ENCODE results near the gene ATP1B2. TPM values are rescaled to one million over a fixed set of nuclear protein-coding genes. Genes with fewer than 3 reads are reported as not detected.

The ATP1B2 gene
- total RNA-seq, 1 experiment from 2014 or later: 1.6 TPM

DNA sequence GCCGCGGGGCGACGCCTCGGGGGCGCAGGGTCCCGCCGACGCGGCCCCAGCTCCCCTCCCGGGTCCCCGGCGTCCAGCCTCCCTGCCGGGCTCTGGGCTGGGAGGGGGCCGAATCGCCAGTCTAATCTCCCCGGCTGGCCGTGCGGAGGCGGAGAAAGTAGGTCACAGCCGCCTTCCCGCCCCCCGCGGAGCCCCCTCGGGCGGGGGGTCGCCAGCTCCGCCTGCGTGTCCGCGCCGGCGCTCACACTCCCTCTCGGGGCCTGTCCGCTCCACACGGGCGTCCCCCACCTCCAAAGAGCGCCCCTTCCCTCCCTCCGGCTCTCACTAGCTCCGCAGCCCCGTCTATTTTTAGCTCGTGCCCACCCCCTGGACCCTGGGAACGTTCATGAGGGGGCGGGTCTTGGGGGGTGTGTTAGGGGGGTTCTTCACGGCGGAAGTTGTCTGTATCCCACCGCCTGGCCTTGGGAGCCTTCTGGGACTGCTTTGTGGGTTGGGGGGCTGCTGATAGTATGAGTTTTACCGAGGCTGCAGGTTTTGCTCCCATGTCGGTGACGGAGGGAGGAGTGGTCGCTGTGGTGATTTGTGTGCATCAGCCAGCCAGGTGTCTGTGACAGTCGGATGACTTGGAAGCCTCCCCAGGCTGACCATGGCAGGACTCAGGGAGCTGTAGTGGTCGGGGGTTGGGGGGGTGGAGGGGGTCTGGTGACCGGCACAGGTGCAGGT, 1.1 kb downstream of the ATP1B2 start:
- Histone ChIP-seq H3K4me3 (ENCODE audit: insufficient read depth, low read depth, low read length) (peak overlapping the region; percentile 60), H3K27me3 (ENCODE audit: control insufficient read depth, insufficient read depth, low read length) (peaks cover 28% of the 10 kb centered on the region), H3K36me3 (replicated peaks; ENCODE audit: control insufficient read depth, insufficient read depth, low read length) (no peaks in the 10 kb centered on the region; the same call in 1 of the 2 replicates)
- DNase-seq: peak; percentile 89

DNA sequence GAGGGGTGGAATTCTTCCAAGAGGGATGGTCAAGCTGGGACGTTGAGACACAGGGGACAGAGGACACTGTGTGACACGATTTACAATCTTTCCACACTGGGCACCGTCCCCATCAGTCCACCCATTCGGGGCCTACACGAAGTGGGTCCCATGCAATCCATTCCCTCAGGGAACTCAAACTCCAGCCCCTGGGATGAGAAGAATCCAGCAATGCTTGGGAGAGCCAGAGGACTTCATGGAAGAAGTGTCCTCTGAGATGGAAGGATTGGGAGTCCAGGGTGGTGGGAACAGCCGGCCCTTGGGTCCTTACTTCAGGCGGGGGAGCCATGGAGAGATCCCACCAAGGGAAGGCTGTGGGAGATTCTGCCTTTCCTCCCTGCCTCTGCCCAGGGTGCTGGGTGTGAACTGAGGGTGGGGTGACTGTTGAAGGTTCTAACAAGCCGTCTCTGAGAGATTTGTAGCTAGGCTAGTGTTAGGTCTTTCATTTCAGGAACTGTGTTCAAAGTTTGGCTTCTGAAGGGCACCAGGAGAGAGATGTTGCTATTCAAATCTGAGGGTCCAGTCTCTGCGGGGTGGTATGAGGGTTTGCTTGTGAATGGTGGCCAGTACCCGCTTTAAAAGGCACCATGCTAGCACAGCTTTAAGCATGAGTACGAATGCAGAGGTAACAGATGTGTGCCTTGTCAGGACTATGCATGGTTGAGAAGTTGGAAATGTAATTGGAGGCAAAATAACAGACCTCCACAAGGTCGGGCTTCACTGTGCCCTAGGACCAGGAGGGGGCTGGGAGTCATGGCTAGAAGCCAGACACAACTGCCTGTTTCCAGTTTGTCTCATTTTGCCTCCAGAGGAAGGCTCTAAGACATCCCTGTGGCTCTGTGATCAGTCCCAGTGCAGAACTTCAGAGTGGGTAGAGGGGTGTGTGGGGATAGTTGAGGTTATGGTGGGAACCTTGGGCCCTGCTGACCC, 1.9 kb downstream of the ATP1B2 start:
- peak; percentile 31 for DNase-seq
- no peak overlapping the region; the same call in 1 of the 2 replicates for H3K4me3 ChIP-seq (ENCODE audit: insufficient read depth, low read depth, low read length)
- no peaks in the 10 kb centered on the region; the same call in 1 of the 2 replicates for H3K36me3 ChIP-seq (replicated peaks; ENCODE audit: control insufficient read depth, insufficient read depth, low read length)
- peaks cover 28% of the 10 kb centered on the region for H3K27me3 ChIP-seq (ENCODE audit: control insufficient read depth, insufficient read depth, low read length)

- H3K4me3 ChIP-seq (ENCODE audit: insufficient read depth, low read depth, low read length): no peak overlapping the region
- peaks cover 26% of the 10 kb centered on the region for H3K27me3 ChIP-seq (ENCODE audit: control insufficient read depth, insufficient read depth, low read length)
- peak; percentile 16 for DNase-seq
- no peaks in the 10 kb centered on the region; the same call in 1 of the 2 replicates for H3K36me3 ChIP-seq (replicated peaks; ENCODE audit: control insufficient read depth, insufficient read depth, low read length)
Observed at GRCh38 chr17:7654832-7655540, 4.3 kb downstream of the ATP1B2 start.

DNA sequence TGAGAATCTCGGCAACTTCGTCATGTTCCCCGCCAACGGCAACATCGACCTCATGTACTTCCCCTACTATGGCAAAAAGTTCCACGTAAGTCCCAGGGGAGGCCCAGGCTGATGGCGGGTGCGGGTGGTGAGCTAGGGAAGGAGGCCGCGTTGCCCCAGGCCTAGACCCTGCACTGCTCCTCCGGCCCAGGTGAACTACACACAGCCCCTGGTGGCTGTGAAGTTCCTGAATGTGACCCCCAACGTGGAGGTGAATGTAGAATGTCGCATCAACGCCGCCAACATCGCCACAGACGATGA, 4.8 kb downstream of the ATP1B2 start:
- no peak overlapping the region for H3K4me3 ChIP-seq (ENCODE audit: insufficient read depth, low read depth, low read length)

GRCh38 chr17:7656958-7657609, 6.4 kb downstream of the ATP1B2 start:
- Histone ChIP-seq H3K4me3 (ENCODE audit: insufficient read depth, low read depth, low read length) (no peak overlapping the region), H3K27me3 (ENCODE audit: control insufficient read depth, insufficient read depth, low read length) (peaks cover 11% of the 10 kb centered on the region)
- peak; percentile 89 for DNase-seq

More for the DNA sequence above, 4.8 kb downstream of the ATP1B2 start:
- Histone ChIP-seq H3K27me3 (ENCODE audit: control insufficient read depth, insufficient read depth, low read length) (peaks cover 24% of the 10 kb centered on the region), H3K36me3 (replicated peaks; ENCODE audit: control insufficient read depth, insufficient read depth, low read length) (no peaks in the 10 kb centered on the region; the same call in 1 of the 2 replicates)
- peak; percentile 19 for DNase-seq

DNA sequence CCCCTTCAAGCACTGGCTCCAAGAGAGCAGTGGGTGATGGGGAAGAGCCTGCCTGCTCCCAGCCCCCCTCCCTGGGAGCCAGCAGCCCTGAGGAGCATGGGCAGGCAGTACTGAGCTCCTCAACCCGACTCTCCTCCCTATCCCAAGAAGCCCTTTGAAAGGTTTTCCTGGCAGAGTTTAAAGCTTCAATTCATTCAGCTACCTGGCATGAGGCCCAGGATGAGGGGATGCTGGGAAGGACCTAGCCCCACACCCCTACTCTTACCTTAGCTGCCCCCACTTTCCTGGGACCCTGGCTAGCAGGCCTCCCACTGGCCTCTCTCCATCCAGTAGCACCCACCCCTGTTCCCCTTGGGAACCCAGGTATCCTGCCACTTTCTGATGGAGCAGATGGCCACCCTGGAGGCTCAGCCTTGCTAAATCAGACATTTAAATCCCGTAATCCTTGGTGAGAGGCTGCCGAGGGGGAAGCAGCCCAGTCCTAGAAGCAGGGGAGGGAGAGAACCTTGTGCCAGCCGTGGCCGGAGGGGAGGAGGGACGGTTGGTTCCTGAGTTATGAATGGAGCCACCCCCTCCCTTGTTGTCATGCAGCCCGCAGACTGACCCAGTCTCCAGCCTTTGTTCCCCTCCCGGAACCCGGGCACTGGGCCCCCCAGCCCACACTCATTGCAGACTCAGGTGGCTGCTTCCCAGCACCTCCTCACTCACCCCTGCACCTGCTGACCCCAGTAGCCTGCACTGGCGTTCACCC, 17.1 kb downstream of the ATP1B2 start:
- H3K27me3 ChIP-seq (ENCODE audit: control insufficient read depth, insufficient read depth, low read length): no peaks in the 10 kb centered on the region
- H3K4me3 ChIP-seq (ENCODE audit: insufficient read depth, low read depth, low read length): no peak overlapping the region
- peak; percentile 36 for DNase-seq
- peaks cover 25% of the 10 kb centered on the region for H3K36me3 ChIP-seq (replicated peaks; ENCODE audit: control insufficient read depth, insufficient read depth, low read length)

More at GRCh38 chr17:7656958-7657609, 6.4 kb downstream of the ATP1B2 start:
- H3K36me3 ChIP-seq (replicated peaks; ENCODE audit: control insufficient read depth, insufficient read depth, low read length): no peaks in the 10 kb centered on the region; the same call in 1 of the 2 replicates

DNA sequence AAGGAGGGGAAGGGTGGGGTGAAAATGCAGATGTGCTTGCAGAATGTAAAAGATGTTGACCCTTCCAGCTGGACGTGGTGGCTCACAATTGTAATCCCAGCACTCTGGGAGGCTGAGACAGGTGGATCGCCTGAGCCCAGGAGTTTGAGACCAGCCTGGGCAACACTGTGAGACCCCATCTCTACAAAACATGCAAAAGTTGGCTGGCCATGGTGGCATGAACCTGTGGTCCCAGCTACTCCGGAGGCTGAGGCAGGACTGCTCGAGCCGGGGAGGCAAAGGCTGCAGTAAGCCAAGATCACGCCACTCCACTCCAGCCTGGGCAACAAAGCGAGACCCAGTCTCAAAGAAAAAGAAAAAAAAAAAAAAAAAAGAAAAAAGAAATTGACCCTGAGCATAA, 17.8 kb downstream of the ATP1B2 start:
- Histone ChIP-seq H3K4me3 (ENCODE audit: insufficient read depth, low read depth, low read length) (no peak overlapping the region), H3K36me3 (replicated peaks; ENCODE audit: control insufficient read depth, insufficient read depth, low read length) (peaks cover 30% of the 10 kb centered on the region), H3K27me3 (ENCODE audit: control insufficient read depth, insufficient read depth, low read length) (no peaks in the 10 kb centered on the region)
- DNase-seq: no peak

- peaks cover 47% of the 10 kb centered on the region for H3K36me3 ChIP-seq (replicated peaks; ENCODE audit: control insufficient read depth, insufficient read depth, low read length)
- H3K4me3 ChIP-seq (ENCODE audit: insufficient read depth, low read depth, low read length): no peak overlapping the region
- DNase-seq: peak; percentile 73
- no peaks in the 10 kb centered on the region for H3K27me3 ChIP-seq (ENCODE audit: control insufficient read depth, insufficient read depth, low read length)
Observed at GRCh38 chr17:7673239-7673638, 22.5 kb downstream of the ATP1B2 start.

DNA sequence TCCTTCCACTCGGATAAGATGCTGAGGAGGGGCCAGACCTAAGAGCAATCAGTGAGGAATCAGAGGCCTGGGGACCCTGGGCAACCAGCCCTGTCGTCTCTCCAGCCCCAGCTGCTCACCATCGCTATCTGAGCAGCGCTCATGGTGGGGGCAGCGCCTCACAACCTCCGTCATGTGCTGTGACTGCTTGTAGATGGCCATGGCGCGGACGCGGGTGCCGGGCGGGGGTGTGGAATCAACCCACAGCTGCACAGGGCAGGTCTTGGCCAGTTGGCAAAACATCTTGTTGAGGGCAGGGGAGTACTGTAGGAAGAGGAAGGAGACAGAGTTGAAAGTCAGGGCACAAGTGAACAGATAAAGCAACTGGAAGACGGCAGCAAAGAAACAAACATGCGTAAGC, 24.2 kb downstream of the ATP1B2 start:
- peak; percentile 13 for DNase-seq
- no peaks in the 10 kb centered on the region for H3K27me3 ChIP-seq (ENCODE audit: control insufficient read depth, insufficient read depth, low read length)
- no peak overlapping the region for H3K4me3 ChIP-seq (ENCODE audit: insufficient read depth, low read depth, low read length)
- H3K36me3 ChIP-seq (replicated peaks; ENCODE audit: control insufficient read depth, insufficient read depth, low read length): peaks cover 42% of the 10 kb centered on the region

- no peak overlapping the region for H3K4me3 ChIP-seq (ENCODE audit: insufficient read depth, low read depth, low read length)
- DNase-seq: peak; percentile 69
Observed at GRCh38 chr17:7676533-7676932, 25.8 kb downstream of the ATP1B2 start.

DNA sequence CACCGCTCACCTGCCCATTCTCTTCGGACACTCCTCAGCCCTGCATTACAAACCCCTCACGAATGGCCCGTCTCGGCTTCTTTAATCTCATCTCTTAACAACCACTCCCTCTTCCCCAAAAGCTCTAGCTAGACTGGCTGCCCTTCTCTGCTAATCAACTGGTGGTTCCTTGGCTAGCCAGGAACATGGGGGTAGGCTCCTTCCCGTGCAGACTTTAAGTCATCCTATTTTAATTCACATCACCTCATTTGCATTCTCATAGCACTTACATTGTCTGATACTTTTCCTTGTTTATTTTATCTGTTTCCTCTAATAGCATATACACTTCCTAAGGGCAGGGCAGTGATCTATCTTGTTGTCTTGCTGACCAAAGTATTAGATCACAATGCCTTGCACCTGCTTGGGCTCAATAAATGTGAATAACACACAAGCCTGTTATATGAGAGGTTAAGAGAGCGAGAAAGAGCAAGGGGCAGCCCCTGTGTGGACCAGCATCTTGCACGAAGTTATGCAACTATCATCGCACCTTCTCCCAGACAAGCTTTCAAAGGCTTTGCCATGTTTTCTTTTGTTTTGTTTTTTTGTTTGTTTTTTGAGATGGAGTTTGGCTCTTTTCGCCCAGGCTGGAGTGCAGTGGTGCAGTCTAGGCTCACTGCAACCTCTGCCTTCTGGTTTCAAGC, 26.8 kb downstream of the ATP1B2 start:
- Histone ChIP-seq H3K27me3 (ENCODE audit: control insufficient read depth, insufficient read depth, low read length) (no peaks in the 10 kb centered on the region), H3K36me3 (replicated peaks; ENCODE audit: control insufficient read depth, insufficient read depth, low read length) (peaks cover 28% of the 10 kb centered on the region), H3K4me3 (ENCODE audit: insufficient read depth, low read depth, low read length) (no peak overlapping the region)
- DNase-seq: peak; percentile 79

More at GRCh38 chr17:7676533-7676932, 25.8 kb downstream of the ATP1B2 start:
- peaks cover 33% of the 10 kb centered on the region for H3K36me3 ChIP-seq (replicated peaks; ENCODE audit: control insufficient read depth, insufficient read depth, low read length)
- no peaks in the 10 kb centered on the region for H3K27me3 ChIP-seq (ENCODE audit: control insufficient read depth, insufficient read depth, low read length)

GRCh38 chr17:7684851-7685532, 34.3 kb downstream of the ATP1B2 start:
- no peak for DNase-seq
- H3K4me3 ChIP-seq (ENCODE audit: insufficient read depth, low read depth, low read length): peak overlapping the region; percentile 98

More at GRCh38 chr17:7684851-7685532, 34.3 kb downstream of the ATP1B2 start:
- Histone ChIP-seq H3K27me3 (ENCODE audit: control insufficient read depth, insufficient read depth, low read length) (no peaks in the 10 kb centered on the region), H3K36me3 (replicated peaks; ENCODE audit: control insufficient read depth, insufficient read depth, low read length) (no peaks in the 10 kb centered on the region)
